Measurements from ENCODE around the gene ARSK.

ARSK gene

DNA sequence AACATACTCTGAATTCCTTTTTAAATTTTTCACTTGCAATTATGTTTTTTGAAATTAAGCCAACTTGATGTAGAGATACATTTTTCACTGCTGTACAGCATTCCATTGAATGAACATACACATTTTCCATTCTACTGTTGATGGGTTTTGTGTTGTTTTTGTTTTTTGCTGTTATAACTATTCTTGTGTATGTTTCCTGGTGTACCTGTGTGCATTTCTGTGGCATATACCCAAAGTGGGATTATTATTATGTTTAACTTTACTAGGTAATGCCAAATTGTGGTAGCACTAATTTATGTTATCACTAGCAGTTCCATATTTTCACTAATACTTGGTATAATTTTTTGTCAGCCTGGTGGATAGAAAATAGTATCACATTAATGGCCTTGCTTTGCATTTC lies 94.4 kb downstream of the ARSK start:
- DNase-seq (ENCODE audit: low read depth) = no peak

DNA sequence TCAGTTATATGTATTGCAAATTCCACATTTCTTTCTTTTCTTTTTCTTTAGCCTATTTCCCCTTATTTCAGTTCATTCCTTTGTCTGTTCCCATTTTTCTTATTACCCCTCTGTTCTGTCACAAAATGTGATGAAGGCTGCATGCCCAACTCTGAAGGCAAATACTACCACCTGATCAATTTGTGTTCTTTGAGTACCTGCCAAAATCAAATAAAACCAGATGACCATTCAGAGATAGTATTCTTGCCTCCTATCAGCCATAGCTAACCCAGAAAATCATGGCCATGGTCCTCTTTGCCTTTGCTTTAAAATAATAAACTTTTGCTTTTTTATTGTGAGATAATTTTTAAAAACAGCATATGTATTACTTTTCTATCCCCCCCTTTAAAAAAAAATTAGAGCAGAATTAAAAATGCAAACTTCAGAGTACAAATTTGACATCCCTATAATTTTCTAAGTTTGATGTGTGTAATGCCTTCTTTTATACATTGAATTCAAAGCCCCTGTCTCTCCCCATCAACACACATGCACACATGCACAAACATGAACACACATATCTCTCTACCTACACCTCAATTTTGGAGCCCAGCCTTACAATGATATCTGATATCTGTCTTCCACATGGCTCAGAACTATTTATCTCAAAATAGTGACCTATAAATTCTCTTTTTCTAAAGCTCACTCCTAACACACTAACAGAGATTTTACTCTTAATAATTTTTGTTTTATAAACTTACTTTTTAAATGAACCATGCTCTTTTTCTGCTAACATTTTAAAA lies 95.1 kb downstream of the ARSK start:
- DNase-seq (ENCODE audit: low read depth) = no peak

DNA sequence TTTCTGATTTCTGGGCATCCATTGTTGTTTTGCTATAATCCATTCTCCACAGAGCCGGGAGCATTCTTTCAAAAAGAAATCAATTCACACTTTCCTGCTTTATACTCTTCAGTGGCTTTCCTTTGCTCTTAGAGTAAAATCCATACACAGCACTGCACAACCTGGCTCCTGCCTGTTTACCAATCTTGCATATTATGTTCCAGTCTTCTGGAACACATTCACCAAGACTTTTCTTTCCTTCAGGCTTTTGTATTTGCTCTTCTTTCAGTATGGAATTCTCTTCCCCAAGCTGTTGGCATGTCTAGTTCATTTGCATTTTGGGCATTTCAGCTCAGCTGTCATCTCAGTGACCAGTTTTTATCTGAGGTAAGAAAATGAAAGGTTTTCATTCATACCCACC lies 97.9 kb downstream of the ARSK start:
- DNase-seq (ENCODE audit: low read depth) = no peak

DNA sequence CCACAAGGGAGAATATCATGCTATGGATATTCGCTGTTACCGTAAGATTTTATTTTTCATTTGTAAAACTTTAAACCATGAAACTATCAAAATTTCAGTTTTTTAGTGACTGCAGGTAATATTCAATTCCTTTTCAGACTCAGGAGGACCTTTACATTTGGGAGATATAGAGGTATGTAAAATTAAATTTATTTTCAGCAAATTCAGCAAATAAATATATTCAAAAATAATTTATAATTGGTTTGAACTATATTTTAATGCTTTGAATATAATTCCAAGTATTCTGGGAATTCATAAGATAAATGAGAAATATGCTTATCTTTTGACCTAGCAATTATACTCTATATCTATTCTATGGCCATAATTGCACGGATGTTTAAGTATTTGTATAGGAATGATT lies 99.3 kb downstream of the ARSK start:
- DNase-seq (ENCODE audit: low read depth) = no peak

Data from ELR (cell line).